GM20431 (cell line): ENCODE measurements around the gene GAK.

Experiments
- in situ Hi-C: fragments of 300-500 bp; cut with MseI, MboI; formaldehyde crosslinking; loops from one replicate; pipeline ENCODE4 v1.15.0; 2020; ENCODE audit warnings: low sequenced_read_pairs; ENCODE audit not compliant: unreplicated experiment

GAK gene

DNA sequence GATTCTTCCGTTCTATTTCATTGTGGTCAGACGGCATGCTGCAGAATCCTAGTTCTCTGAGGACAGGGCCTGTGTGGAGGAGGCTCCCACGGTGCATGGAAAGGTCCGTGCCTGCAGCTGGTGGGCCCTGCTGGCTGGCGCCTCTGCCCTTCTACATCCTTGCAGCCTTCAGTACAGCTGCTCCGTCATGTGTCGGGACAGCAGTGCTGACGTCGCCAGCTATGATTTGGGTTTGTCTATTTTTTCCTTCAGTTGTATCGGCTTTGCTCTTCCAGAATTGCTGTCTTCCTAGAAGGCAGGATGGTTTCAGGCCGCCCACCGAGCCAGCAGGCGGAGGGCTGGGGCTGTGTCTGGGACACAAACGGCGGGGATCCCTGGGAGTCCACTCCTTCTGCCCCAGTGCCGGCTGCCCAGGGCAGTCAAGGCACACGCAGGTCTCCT, 74.1 kb downstream of the GAK start:
- in situ Hi-C loops = no loop called here

DNA sequence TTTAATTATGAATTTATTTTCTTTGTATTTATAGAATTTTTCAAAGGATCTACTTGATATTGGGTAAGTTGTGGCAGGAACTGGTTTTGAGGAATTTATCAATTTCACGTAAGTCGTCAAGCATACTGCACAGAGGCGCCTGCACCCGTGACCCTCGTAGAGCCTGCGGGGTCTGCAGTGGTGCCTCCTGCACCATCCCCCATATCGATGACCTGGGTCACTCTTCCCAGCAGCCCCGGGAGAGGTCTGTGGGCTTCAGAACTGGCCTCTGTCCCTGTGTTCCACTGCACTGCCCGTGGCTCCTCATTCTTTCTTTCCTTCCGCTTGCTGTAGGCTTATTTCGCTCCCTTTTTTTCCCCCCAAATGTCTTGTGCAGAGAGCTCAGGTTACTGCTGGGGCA, 74.7 kb downstream of the GAK start:
- in situ Hi-C loops = no loop called here

GRCh38 chr4:856225-856901, 75.8 kb downstream of the GAK start:
- in situ Hi-C loops = no loop called here

DNA sequence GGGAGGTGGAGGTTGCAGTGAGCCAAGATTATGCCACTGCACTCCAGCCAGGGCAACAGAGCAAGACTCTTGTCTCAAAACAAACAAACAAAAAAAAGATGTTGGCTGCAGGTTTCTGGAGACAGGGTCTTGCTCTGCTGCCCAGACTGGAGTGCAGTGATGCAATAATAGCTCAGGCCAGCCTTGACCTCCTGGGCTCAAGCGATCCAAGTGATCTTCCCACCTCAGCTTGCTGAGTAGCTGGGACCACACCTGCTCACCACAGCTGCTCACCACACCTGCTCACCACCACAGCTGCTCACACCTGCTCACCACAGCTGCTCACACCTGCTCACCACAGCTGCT, 76.3 kb downstream of the GAK start:
- in situ Hi-C loops = no loop called here

GRCh38 chr4:854356-854755, 77.8 kb downstream of the GAK start:
- in situ Hi-C loops = no loop called here

DNA sequence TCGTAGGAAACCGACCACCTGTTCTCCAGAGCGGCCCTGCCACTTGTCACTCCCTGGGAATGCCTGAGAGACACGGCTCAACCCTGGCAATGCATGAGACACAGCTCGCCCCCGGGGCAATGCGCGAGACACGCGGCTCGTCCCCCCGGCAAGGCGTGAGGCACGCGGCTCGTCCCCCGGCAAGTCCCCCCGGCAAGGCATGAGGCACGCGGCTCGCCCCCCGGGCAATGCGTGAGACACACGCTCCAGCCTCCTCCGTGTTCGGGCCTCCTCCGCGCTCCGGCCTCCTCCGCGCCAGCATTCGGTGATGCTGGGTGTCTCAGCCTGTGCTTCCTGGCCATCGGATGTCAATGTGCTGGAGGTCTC, 78.7 kb downstream of the GAK start:
- in situ Hi-C loops = no loop called here

- in situ Hi-C loops = no loop called here
These were observed 80.2 kb downstream of the GAK start for GRCh38 chr4:851701-852430.

DNA sequence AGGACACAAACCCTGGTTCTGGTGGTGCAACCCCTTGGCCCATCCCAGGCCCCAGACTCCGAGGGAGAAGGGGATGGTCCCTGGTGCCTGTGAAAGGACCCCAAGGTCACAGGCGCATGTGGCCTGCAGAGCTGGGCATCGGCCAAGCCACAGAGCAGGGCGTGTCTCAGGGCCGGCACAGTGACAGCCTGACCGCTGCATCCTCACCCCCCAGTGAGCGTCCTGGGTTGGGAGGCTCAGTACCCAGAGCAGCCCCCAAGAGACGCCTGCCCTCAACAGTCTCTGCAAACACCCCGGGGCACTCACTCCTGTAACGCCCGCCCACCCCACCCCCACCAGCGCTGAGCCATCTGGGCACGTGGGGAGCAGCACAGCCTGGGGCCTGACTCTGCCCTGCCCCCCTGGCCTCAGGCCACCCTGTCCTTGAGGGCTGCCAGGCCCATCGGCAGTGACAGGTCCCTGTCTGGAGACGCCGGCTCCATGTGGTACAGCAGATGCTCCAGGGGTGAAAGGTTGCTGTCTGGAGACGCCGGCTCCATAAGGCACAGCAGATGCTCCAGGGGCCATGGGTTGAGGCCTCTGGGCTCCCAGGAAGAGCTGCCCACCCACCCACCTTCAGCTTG, 81.7 kb downstream of the GAK start:
- in situ Hi-C loops = no loop called here

GRCh38 chr4:849478-850175, 82.5 kb downstream of the GAK start:
- in situ Hi-C loops = no loop called here

GRCh38 chr4:848803-849477, 83.2 kb downstream of the GAK start:
- in situ Hi-C loops = no loop called here

DNA sequence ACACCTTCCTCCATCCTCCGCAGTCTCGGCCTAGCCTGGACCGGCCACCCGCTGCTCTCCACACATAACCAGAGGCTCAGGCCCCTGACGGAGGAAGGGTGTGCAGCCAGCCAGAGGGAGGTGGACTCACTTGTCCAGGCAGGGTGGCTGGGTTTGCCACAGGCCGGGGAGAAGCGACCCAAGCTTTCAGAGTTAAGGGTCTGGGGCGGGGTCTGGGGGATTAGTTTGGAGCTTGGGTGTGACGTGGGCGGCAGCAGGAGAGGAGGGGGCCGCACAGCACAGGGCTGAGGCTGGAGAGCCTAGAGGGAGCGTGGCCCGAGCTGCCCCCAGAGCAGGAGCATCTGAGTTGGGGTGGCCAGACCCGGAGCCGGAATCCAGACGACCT, 83.8 kb downstream of the GAK start:
- in situ Hi-C loops = no loop called here

GRCh38 chr4:845836-846251, 86.3 kb downstream of the GAK start:
- in situ Hi-C loops = no loop called here

DNA sequence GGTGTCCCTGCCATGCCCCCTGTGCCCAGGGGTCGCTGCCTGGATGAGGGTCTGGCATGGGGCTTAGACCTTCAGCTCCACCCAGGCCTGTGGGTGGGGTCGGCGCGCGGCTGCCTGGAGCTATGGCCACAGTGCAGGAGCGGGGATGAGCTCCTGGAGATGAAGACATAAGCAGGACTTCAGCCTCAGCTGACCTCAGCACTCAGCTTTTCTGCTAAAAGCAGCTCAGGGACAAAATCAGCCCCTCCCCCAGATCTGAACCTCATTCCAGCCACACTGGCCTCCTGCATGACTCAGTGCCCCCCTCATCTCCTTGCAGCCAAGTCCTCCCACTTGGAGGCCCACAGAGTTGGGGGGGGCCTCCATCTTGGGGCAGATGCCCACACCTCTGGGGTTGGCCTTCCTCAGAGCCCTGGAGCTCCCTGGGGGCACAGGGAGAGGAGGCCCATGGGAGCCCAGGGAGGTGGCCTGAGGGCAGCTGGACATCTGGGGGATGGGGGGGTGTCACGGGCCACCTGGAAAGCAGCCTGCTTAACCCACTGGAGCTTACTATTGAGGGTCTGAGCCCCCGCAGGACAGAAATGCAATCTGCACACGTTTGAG, 86.8 kb downstream of the GAK start:
- in situ Hi-C loops = no loop called here

DNA sequence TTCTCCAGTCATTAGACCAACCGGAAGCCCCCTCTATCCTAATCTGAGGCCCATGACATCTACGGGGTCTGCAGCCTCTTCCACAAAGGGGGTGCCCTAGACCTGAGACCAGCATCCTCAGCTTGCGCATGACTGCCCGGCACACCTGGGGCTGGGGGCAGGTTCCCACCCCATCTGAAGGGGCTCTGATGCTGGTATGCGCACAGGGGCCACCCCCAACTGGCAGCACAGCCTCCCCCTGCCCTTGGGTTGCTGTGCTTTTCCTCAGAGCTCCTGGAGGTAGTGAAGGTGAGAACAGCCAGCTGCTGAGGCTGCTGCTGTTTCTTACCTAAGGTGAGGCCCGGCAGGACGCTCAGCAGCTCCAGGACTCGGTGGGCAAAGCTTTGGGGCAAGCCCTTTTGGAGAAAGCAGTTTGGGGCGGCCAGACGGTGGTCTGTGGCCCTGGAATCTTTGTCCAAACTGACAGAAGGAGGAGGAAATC, 87.3 kb downstream of the GAK start:
- in situ Hi-C loops = no loop called here

GRCh38 chr4:839675-840443, 92.3 kb downstream of the GAK start:
- in situ Hi-C loops = no loop called here

- in situ Hi-C loops = no loop called here
These were observed 94.3 kb downstream of the GAK start for GRCh38 chr4:837772-838171.

DNA sequence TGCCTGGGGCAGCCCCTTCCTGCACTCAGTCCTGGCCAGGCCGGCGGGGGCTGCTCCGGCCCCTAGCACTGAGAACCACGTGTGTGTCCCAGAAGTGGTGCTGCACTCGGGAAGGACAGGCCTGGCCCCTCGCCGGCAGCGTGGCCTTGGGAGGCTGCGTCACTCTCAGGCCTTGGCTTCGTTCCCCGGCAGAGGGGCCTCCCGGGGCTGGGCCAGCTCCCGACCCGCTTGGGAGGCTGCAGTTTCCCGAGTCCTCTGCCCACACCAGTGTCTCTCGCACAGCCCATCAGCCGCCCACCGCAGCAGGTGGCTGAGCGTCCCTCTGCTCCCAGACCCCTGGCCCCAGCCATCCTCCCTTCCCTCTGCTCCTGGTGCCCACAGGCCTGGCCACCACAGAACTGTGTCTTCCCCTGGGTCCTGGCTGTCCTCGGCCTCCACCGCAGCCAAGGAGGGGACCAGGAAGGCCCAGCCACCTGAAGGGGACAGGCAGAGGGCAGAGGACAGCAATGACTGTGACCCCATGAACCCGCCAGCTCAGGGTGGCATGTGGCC, 95.3 kb downstream of the GAK start:
- in situ Hi-C loops = no loop called here

DNA sequence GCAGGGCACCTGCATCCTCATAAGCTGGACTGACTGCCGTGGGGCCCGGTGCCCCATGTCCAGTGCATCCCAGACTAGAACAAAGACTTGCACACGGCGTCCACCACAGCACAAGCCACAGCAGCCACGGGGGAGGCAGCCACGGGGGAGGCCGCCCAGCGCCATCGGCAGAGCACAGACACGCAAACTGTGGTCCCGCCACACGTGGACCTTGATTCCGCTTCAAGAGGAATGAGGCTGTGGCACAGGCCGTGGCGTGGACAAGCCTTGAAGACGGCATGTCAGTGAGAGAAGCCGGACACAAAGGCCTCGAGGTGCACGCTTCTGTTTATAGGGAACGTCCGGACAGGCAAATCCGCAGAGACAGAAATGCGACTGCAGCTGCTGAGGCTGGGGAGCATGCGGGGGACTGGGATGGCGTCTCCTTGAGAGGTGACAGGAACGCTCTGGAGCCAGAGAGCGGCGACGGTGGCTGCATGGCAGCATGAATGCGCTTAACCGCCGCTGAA, 96.1 kb downstream of the GAK start:
- in situ Hi-C loops = no loop called here
